Vagina (tissue), 2 donors: ENCODE data around the gene CYP19A1.

Experiments used
- CTCF ChIP-seq, 3 experiments: fragments of 450-650 bp in 2 of 3; fragments of 200-600 bp in 1 of 3; sonication (generic) in 1 of 3; IDR thresholded peaks; one replicate each; pipeline ENCODE4 v1.5.1; 2017 to 2019; ENCODE audit warnings: antibody characterized with exemption in 3 of 3, mild to moderate bottlenecking in 2 of 3, moderate library complexity in 2 of 3
- POLR2A ChIP-seq, 2 donors: fragments of 450-650 bp; IDR thresholded peaks; one replicate each; pipeline ENCODE4 v1.6.1; 2017; ENCODE audit warnings: antibody characterized with exemption in 2 of 2, mild to moderate bottlenecking in 2 of 2, moderate library complexity in 2 of 2
- POLR2AphosphoS5 ChIP-seq, 2 donors: sonication (generic); formaldehyde crosslinking; IDR thresholded peaks; one replicate each; pipeline ENCODE4 v1.9.0; 2017; ENCODE audit warnings: antibody characterized with exemption in 2 of 2, mild to moderate bottlenecking in 2 of 2, low read depth in 1 of 2; ENCODE audit not compliant: insufficient read depth in 1 of 2

- no peak for TF ChIP-seq CTCF (IDR thresholded peaks at IDR 0.05)
- no peak for TF ChIP-seq POLR2AphosphoS5 (IDR thresholded peaks at IDR 0.05; ENCODE audit: insufficient read depth in 1 of 2, low read depth in 1 of 2)
- no peak for TF ChIP-seq POLR2A (IDR thresholded peaks at IDR 0.05)
These were observed 148.6 kb downstream of the CYP19A1 start for GRCh38 chr15:51189669-51190385.
